ENCODE data around the gene SCTR.

SCTR gene

GRCh38 chr2:119522671-119523070 is 1.6 kb downstream of the SCTR start:
- DNase-seq: no peak

- DNase-seq: no peak
Measured at GRCh38 chr2:119521433-119522050, 2.7 kb downstream of the SCTR start.

DNA sequence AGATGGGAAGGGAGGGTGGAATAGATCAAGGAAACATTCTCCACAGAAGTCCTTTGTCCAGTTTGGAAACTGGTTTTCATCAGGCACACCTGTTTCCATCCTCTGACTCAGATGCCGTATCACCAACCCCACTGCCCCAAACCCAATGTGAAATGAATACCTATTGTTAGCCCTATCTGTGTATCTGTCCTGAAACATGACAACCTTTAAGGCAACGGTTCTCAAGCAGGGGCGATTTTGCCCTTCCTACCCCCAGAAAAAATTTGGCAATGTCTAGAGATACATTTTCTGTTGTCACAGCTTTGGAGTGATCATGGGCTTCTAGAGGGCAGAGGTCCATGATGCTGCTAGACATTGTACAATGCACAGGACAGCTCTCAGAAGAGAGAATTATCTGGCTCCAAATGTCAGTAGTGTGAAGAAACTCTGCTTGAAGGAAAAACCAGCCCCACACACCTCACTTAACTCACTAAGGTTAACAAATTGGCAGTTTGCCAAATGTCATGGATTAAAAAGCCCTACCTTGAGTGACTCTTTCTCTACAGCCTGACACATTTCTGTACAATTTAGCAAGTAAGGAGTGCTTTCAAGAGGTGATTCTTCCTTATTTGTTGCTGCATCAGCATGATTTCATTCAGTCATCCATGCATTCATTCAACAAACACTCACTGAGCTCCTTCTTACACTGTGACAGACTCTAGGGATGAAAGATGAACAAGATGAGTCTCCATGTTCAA is 3.4 kb downstream of the SCTR start:
- DNase-seq: no peak

DNA sequence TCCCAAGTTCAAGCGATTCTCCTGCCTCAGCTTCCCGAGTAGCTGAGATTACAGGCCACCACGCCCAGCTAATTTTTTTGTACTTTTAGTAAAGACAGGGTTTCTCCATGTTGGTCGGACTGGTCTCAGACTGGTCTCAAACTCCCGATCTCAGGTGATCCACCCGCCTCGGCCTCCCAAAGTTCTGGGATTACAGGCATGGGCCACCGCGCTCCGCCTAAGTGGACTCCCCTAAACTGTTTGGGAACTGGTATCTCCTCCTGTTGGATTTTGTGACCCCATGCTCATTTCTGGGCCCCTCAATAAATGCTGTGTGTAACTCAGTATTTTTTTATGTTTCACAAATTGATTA is 5.2 kb downstream of the SCTR start:
- DNase-seq: no peak

GRCh38 chr2:119518401-119519056 is 5.8 kb downstream of the SCTR start:
- no peak for DNase-seq

DNA sequence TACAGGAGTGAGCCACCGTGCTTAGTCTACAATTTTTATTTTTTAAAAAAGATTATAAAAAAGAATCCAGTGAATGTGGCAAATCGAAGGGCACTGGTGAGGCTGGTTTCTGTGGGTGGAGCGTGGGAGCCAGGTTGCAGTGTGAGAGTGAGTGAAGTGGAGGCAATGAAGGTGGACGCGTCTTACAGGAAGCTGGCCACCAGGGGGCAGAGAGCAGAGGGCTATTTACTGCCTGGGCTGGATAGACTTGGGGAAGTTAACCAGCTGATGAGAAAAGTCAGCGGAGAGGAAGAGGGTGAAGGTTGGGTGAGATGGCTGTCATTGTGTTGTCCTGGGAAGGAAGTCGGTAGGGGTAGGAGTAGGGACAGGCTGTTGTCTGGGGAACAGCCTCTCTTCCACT is 6.8 kb downstream of the SCTR start:
- peak; percentile 39 for DNase-seq

DNA sequence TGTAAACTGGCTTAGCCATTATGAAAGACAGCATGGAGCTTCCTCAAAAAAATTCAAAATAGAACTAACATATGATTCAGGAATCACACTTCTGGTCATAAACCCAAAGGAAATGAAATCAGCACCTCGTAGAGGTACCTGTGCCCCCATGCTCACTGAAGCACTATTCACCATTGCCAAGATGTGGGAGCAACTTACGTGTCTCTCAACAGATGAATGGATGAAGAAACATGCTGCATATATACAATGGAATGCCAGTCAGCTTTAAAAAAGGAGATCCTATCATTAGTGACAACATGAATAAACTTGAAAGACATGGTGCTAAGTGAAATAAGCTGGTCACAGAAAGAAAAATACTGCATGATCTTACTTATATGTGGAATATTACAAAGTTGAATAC is 8.2 kb downstream of the SCTR start:
- no peak for DNase-seq

- DNase-seq: no peak
Measured at GRCh38 chr2:119513832-119514231, 10.5 kb downstream of the SCTR start.

GRCh38 chr2:119512946-119513345 is 11.3 kb downstream of the SCTR start:
- no peak for DNase-seq

DNA sequence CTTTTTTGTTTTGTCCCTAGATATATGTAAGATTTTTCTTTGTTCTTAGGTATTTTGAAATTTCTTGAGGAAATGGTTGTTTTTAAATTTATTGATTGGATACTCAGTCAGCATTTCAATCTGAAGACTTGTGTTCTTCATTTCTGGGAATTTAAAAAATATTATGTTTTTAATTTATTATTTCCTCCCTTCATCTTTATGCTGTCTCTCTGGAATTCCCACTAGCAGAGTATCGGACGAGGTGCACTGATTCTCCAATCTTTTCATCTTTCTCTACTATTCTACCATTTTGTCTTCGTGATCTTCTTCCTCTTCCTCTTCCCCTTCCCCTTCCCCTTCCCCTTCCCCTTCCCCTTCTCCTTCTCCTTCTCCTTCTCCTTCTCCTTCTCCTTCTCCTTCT is 12.3 kb downstream of the SCTR start:
- no peak for DNase-seq

- no peak for DNase-seq
Measured at GRCh38 chr2:119508756-119509155, 15.5 kb downstream of the SCTR start.

DNA sequence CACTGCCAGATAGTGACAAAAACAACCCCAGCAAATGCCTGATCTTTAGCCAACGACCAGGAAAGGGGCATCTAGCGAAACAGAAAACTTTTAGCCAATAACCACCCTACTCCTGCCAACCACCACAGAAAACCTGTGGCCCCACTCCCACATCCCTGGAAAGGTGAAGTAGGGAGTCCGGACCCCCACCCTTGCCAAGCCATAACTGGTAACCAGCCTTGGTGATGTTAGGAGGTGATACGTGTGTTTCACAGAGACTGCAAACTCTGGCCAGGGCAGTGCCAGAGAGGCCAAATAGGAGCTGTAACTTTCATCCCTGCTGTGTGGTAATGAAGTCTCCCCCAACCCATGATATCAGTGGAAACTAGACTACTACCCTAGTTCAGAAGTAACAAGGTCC is 27.6 kb downstream of the SCTR start:
- no peak for DNase-seq

DNA sequence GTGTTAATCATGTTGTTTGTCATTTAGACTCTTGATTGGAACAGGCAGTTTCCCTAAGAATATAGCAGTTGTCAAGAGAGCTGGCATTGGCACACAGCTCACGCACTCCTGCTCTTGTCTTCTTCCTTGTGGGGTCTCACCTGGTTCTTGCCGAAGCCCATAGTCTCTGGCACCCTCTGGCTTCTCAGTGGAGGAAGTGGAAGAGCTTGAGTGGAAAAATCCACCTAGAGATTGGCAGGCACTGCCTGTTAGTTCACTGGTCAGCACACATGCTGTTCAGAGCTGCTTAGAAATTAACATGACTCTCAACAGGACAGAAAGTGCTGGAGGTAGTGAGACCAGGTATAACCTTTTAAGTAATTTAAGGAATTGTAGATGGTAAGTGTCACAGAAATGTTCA is 28.3 kb downstream of the SCTR start:
- no peak for DNase-seq

GRCh38 chr2:119494163-119494790 is 30.0 kb downstream of the SCTR start:
- DNase-seq: no peak

- DNase-seq: peak; percentile 96
Measured at GRCh38 chr2:119491776-119492525, 32.3 kb downstream of the SCTR start.

DNA sequence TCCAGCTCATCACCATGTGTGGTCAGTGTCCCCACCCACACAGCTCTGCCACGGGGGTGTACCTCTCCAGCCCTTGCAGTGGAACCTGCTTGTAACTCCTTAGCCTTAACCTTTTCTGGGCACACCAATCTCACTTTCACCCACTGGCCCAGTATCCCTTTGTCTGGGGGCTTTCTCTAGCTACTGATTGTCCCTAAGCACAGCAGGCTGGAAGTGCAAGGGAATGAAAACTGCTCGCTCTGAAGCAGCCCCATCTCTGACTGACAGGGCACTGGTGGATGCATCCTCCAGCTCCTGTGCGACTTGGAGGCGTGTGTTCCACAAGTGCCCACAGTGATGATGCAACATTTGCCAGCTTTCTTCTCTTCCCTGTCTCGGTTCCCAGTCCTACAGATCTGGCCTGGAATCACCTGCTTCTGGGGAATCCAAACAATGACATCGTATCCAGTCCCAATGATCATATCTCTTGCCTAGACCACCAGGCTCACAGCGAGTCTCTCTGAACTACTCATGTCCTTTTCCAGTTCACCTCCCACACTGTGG is 33.6 kb downstream of the SCTR start:
- DNase-seq: no peak

- no peak for DNase-seq
Measured at GRCh38 chr2:119490106-119490505, 34.2 kb downstream of the SCTR start.

- DNase-seq: no peak
Measured at GRCh38 chr2:119489232-119489952, 34.9 kb downstream of the SCTR start.

DNA sequence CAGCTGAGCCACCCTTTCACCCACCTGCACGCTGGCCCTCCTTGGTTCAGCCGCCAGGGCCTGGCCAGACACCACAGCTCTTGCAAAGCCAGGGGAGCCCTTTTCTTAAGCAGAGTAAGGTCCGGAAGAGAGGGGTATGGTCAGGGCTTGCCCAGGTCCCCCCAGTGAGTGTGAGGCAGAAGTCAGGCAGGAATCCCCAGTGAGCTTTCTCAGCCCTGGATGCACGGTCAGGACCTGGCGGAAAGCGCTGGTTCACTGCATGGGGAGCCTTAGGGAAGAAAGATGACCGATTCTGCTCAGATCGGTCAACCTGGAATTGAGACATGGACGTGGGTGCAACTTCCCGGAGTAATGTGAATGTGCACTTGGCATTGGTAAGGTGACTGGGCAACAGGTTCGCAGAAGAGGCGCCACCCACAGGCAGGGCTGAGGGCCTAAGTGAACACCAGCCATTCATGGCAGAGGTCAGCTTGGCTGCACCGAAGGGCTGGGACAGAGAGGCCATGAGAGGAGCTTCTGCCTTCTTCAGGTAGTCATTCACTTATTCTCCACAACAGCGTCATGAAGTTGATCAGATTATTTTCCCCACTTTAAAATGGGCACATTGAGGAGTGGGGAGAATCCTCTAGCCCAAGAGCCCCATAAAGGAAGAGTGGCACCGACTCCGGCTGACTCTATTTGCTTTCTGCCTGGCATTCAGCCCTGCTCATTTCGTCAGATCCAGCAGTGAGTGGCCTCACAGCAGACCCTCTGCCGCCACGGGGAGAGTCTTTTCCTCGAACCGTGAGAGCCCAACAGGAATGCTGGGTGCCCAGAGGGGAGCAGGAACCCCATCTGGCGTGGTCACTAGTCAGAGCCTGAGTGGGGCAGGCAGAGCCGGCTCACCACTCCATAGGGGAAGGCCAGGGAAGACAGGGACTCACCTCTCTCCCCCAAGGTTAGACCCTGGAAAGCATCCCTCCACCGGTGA is 35.8 kb downstream of the SCTR start:
- DNase-seq: no peak

GRCh38 chr2:119487434-119488244 is 36.6 kb downstream of the SCTR start:
- peak; percentile 38 for DNase-seq

All from kidney glomerular epithelial cell (primary cell).